K562 (cell line): ENCODE results near the gene RASGRP2. TPM values are rescaled to one million over a fixed set of nuclear protein-coding genes. Genes with fewer than 3 reads are reported as not detected.

Experiments
- ATAC-seq: fragments of 200-7000 bp; cut with Tn5 transposase; 3 replicates; pipeline ENCODE4 v1.9.1; 2020; ENCODE audit warnings: moderate library complexity
- BruUV-seq: library from RNA; stranded (reverse); fragments of 400-500 nt; replicated peaks from 2 replicates; lab custom pipeline; 2021; lab: Mats Ljungman, UMichigan
- CTCF ChIA-PET: fragments of 300-600 bp; formaldehyde crosslinking; extraction: SDS; loops from one replicate; lab custom pipeline; 2021; ENCODE audit warnings: low intra/inter-chr PET ratio; lab: Yijun Ruan, JAX
- POLR2A ChIA-PET: fragments of 300-600, 350-650 bp; sonication (Branson Sonifier 250); formaldehyde crosslinking; extraction: SDS; loops from one replicate; lab custom pipeline; 2021; ENCODE audit warnings: antibody characterized with exemption, inconsistent platforms; lab: Yijun Ruan, JAX
- DNase-seq, 4 experiments: peaks; one replicate each; pipeline versions ENCODE4 v3.0.0 to v3.0.0-alpha.2; 2011 to 2018; ENCODE audit warnings: low spot score in 3 of 4, mixed read lengths in 3 of 4; ENCODE audit errors: extremely low read depth in 1 of 4
- FAIRE-seq: peaks from 2 replicates; lab custom pipeline; 2011; peaks lifted over from hg19 to GRCh38; lab: Jason Lieb, UNC
- H2AFZ ChIP-seq: 2 replicates; pipeline ENCODE4 v1.6.0; 2011; ENCODE audit warnings: low read depth, low read length, control low read depth, inconsistent platforms
- H3K27ac ChIP-seq: fragments of 200-600 bp; 3 replicates; pipeline ENCODE4 v1.8.0; 2011; ENCODE audit warnings: low read depth, mild to moderate bottlenecking, control low read depth, inconsistent platforms, low read length, moderate library complexity, mixed read lengths; ENCODE audit errors: extremely low read depth
- H3K27me3 ChIP-seq, 2 experiments: fragments of 300-600 bp in 1 of 2; 2 replicates in 1 of 2; 3 replicates in 1 of 2; pipeline versions ENCODE4 v1.6.0 to v1.8.0; 2011; ENCODE audit warnings: inconsistent platforms in 2 of 2, low read length in 2 of 2, mild to moderate bottlenecking in 1 of 2, mixed read lengths in 1 of 2, moderate library complexity in 1 of 2; ENCODE audit not compliant: control insufficient read depth in 2 of 2, insufficient read depth in 2 of 2
- H3K36me3 ChIP-seq: fragments of 300-600 bp; 3 replicates; pipeline ENCODE4 v1.8.0; 2011; ENCODE audit warnings: mild to moderate bottlenecking, low read length, inconsistent platforms; ENCODE audit not compliant: control insufficient read depth, insufficient read depth
- H3K4me1 ChIP-seq, 2 experiments: fragments of 200-600 bp in 1 of 2; replicated peaks in 1 of 2; 2 replicates in 1 of 2; 3 replicates in 1 of 2; pipeline versions ENCODE4 v1.5.1 to v1.8.0; 2011; ENCODE audit warnings: inconsistent platforms in 2 of 2, low read length in 2 of 2, mild to moderate bottlenecking in 1 of 2, mixed read lengths in 1 of 2, moderate library complexity in 1 of 2; ENCODE audit not compliant: control insufficient read depth in 2 of 2, insufficient read depth in 2 of 2
- H3K4me2 ChIP-seq: 2 replicates; pipeline ENCODE4 v1.6.1; 2011; ENCODE audit warnings: low read length, control low read depth, inconsistent platforms, mixed read lengths; ENCODE audit not compliant: insufficient read depth
- H3K4me3 ChIP-seq: fragments of 200-600 bp; sonication (generic), shearing (Covaris generic); 2 replicates; pipeline ENCODE4 v1.5.1; 2016; ENCODE audit warnings: control low read depth, inconsistent platforms
- H3K79me2 ChIP-seq: fragments of 200-600 bp; 3 replicates; pipeline ENCODE4 v1.8.0; 2011; ENCODE audit warnings: low read length, inconsistent platforms; ENCODE audit not compliant: control insufficient read depth, insufficient read depth
- H3K9ac ChIP-seq, 2 experiments: 2 replicates each; pipeline versions ENCODE4 v1.6.0 to v1.6.1; 2011; ENCODE audit warnings: low read depth in 2 of 2, low read length in 2 of 2, control low read depth in 1 of 2, inconsistent platforms in 1 of 2, mild to moderate bottlenecking in 1 of 2, mixed read lengths in 1 of 2; ENCODE audit not compliant: insufficient read depth in 1 of 2
- H3K9me1 ChIP-seq: one replicate; pipeline ENCODE4 v1.6.0; 2011; ENCODE audit warnings: inconsistent platforms, mild to moderate bottlenecking, low read length, moderate library complexity; ENCODE audit not compliant: control insufficient read depth, insufficient read depth
- H3K9me3 ChIP-seq: replicated peaks from 2 replicates; pipeline ENCODE4 v1.5.1; 2011; ENCODE audit warnings: low read depth, low read length, inconsistent platforms; ENCODE audit not compliant: control insufficient read depth, insufficient read depth
- H4K20me1 ChIP-seq: replicated peaks from 2 replicates; pipeline ENCODE4 v1.6.1; 2011; ENCODE audit warnings: low read length, inconsistent platforms, mixed read lengths; ENCODE audit not compliant: control insufficient read depth, insufficient read depth
- CBFA2T2 ChIP-seq: fragments of 450-650 bp; conservative IDR thresholded peaks from 2 replicates; pipeline ENCODE4 v1.6.1; 2017; ENCODE audit warnings: mild to moderate bottlenecking
- KHSRP ChIP-seq: fragments of 450-650 bp; IDR thresholded peaks from 2 replicates; pipeline ENCODE4 v1.6.1; 2017
- KLF1 ChIP-seq: fragments of 450-650 bp; IDR thresholded peaks from 2 replicates; pipeline ENCODE4 v1.6.1; 2016; ENCODE audit warnings: missing genetic modification characterization, missing compliant biosample characterization
- NFE2 ChIP-seq: IDR thresholded peaks from 2 replicates; pipeline ENCODE4 v1.6.1; 2014; ENCODE audit warnings: antibody characterized with exemption, low read depth
- POLR2AphosphoS2 ChIP-seq: IDR thresholded peaks from 2 replicates; pipeline ENCODE4 v1.6.1; 2012; ENCODE audit warnings: low read length, improper control_type of control experiment
- PPARD ChIP-seq: fragments of 250-450 bp; sonication (Bioruptor Pico); IDR thresholded peaks from 2 replicates; pipeline ENCODE4 v1.8.0; 2022; ENCODE audit warnings: inconsistent platforms, mild to moderate bottlenecking, moderate library complexity
- RBFOX2 ChIP-seq: fragments of 200-400 bp; formaldehyde crosslinking; IDR thresholded peaks from 2 replicates; pipeline ENCODE4 v1.6.1; 2017; ENCODE audit warnings: low read depth, mild to moderate bottlenecking, low read length, moderate library complexity
- XRCC5 ChIP-seq: fragments of 200-400 bp; formaldehyde crosslinking; IDR thresholded peaks from 2 replicates; pipeline ENCODE4 v1.6.1; 2017; ENCODE audit warnings: low read depth, mild to moderate bottlenecking, low read length
- ZBTB7A ChIP-seq: IDR thresholded peaks from 2 replicates; pipeline ENCODE4 v1.6.1; 2011; ENCODE audit warnings: low read depth, mild to moderate bottlenecking, low read length, moderate library complexity, borderline replicate concordance; ENCODE audit not compliant: control insufficient read depth
- ZNF584 ChIP-seq: fragments of 200-800 bp; sonication (Bioruptor generic); IDR thresholded peaks from 2 replicates; pipeline ENCODE4 v1.6.1; 2016; ENCODE audit warnings: low read depth, mild to moderate bottlenecking, missing genetic modification characterization, missing compliant biosample characterization
- ZSCAN29 ChIP-seq: fragments of 450-650 bp; IDR thresholded peaks from 2 replicates; pipeline ENCODE4 v1.6.1; 2017
- WGBS: fragments of 100-300 bp; shearing (Covaris generic); methylation state at CpG from one replicate; pipeline ENCODE4 v1.1.6; 2016; ENCODE audit warnings: low coverage, mixed read lengths; ENCODE audit not compliant: insufficient coverage; ENCODE audit errors: missing lambda C conversion rate; 5-methylcytosine and 5-hydroxymethylcytosine counted together
- in situ Hi-C: fragments of 300-500 bp; cut with MboI; formaldehyde crosslinking; loops from 4 replicates; pipeline ENCODE4 v1.15.0; 2018; ENCODE audit warnings: inconsistent platforms, mixed read lengths
- intact Hi-C: fragments of 100-400 bp; cut with micrococcal nuclease; formaldehyde crosslinking; loops from 2 replicates; pipeline ENCODE4 v1.14.2; 2022
- polyA plus RNA-seq, 8 experiments: library from polyadenylated mRNA; depleted of rRNA in 4 of 8; stranded (reverse) in 5 of 8; unstranded in 3 of 8; fragments of >200 nt; fragmentation: Nextera tagmentation in 2 of 8; fragmentation: Illumina TruSeq in 1 of 8; extraction: Ambion mirVana in 2 of 8; extraction: Trizol in 1 of 8; gene quantifications; 2 replicates each; pipeline versions ENCODE4 v1.2.1 to v1.2.3, GENCODE V29; 2011 to 2014; ENCODE audit warnings: inconsistent platforms in 1 of 8, missing spikeins in 1 of 8
- total RNA-seq, 7 experiments: library from RNA; depleted of rRNA in 6 of 7; stranded (reverse); fragments of >200 nt in 6 of 7; fragmentation: Illumina TruSeq in 2 of 7; extraction: Trizol in 2 of 7; gene quantifications; 2 replicates each; pipeline versions ENCODE4 v1.2.1 to v1.2.3, GENCODE V29; 2011 to 2021; ENCODE audit warnings: low replicate concordance in 1 of 7
- TF ChIP-seq, protein P1 (sequence below): sonication (generic); formaldehyde crosslinking; IDR thresholded peaks from 2 replicates; pipeline ENCODE4 v1.8.1; 2023; ENCODE audit warnings: mild to moderate bottlenecking, missing genetic modification reagents
- TF ChIP-seq, protein P2 (sequence below): conservative IDR thresholded peaks from 2 replicates; pipeline ENCODE4 v1.6.1; 2011; ENCODE audit warnings: low read depth, mild to moderate bottlenecking, low read length; ENCODE audit not compliant: control insufficient read depth

RASGRP2 gene
- total and polyA plus RNA-seq, 9 of the 15 experiments (the other 6 are each of a cell fraction or from before 2014, with no cell fraction given), result 0.87 to 22.7 (median 5.5) TPM

DNA sequence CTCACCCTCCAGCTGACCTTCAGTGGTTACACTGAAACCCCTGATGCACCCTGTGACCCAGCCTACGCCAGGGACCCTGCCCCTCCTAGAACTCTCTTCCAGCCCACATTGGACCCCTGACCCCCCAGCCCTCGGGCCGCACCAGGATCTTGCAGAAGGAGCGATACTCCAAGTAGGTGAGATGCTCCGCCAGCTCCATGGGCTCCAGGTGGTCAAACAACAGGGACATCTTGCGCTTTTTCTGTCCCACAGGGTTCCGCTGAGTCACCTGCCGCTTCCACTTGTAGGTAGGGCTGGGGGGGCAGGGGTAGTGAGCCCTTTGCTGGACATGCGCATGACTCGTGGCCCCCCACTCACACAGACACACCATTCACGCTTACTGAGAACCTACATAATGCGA lies 4.1 kb downstream of the RASGRP2 start:
- FAIRE-seq (no peak), ATAC-seq (no peak), DNase-seq (no peak)
- Histone ChIP-seq H3K27me3 (peaks cover 0 to 3% of the 10 kb centered on the region in 2 experiments; a peak in 3 of 5 replicates), H3K9me3 (no peaks in the 10 kb centered on the region), H2AFZ (no peak overlapping the region), H3K27ac (no peak overlapping the region), H3K36me3 (no peaks in the 10 kb centered on the region), H3K9ac (0 out of 4 replicates have a peak overlapping the region, but pooled peaks of 1 of the 2 experiments have one; percentile 69), H3K9me1 (no peaks in the 10 kb centered on the region), H3K4me3 (no peak overlapping the region), H3K4me1 (peaks cover 5 to 58% of the 10 kb centered on the region in 2 experiments; a peak in 3 of 5 replicates), H3K4me2 (no peak overlapping the region), H4K20me1 (no peaks in the 10 kb centered on the region; the same call in 1 of the 2 replicates), H3K79me2 (no peaks in the 10 kb centered on the region)
- in situ Hi-C loops (loop anchor here (5.0 kb wide), 1 partner anchor 78 kb away; no protein-coding TSS in a partner anchor), intact Hi-C loops (loop anchor here (5.0 kb wide), 1 partner anchor 83 kb away; no protein-coding TSS in a partner anchor)
- no TSS peak for BruUV-seq
- TF ChIP-seq ZBTB7A (0 out of 2 replicates have a peak, but pooled peaks have one; percentile 48), KHSRP (no peak), ZSCAN29 (no peak), CBFA2T2 (no peak), POLR2AphosphoS2 (no peak), XRCC5 (no peak), ZNF584 (CRISPR knock-in tag) (no peak), NFE2 (peak; percentile 22; the same call in 1 of the 2 replicates), PPARD (CRISPR knock-in tag) (no peak), KLF1 (tag) (no peak), RBFOX2 (0 out of 2 replicates have a peak, but pooled peaks have one; percentile 20)
- TF ChIP-seq, protein P1, sequence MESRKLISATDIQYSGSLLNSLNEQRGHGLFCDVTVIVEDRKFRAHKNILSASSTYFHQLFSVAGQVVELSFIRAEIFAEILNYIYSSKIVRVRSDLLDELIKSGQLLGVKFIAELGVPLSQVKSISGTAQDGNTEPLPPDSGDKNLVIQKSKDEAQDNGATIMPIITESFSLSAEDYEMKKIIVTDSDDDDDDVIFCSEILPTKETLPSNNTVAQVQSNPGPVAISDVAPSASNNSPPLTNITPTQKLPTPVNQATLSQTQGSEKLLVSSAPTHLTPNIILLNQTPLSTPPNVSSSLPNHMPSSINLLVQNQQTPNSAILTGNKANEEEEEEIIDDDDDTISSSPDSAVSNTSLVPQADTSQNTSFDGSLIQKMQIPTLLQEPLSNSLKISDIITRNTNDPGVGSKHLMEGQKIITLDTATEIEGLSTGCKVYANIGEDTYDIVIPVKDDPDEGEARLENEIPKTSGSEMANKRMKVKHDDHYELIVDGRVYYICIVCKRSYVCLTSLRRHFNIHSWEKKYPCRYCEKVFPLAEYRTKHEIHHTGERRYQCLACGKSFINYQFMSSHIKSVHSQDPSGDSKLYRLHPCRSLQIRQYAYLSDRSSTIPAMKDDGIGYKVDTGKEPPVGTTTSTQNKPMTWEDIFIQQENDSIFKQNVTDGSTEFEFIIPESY (CRISPR knock-in tag), result peak; percentile 52; the same call in 1 of the 2 replicates
- TF ChIP-seq, protein P2, sequence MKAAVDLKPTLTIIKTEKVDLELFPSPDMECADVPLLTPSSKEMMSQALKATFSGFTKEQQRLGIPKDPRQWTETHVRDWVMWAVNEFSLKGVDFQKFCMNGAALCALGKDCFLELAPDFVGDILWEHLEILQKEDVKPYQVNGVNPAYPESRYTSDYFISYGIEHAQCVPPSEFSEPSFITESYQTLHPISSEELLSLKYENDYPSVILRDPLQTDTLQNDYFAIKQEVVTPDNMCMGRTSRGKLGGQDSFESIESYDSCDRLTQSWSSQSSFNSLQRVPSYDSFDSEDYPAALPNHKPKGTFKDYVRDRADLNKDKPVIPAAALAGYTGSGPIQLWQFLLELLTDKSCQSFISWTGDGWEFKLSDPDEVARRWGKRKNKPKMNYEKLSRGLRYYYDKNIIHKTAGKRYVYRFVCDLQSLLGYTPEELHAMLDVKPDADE, result no peak
- 55% methylated on average over 10 of the region's 12 CpGs for WGBS
- CTCF ChIA-PET, result no interaction called here
- POLR2A ChIA-PET, result interaction anchor here (0.6 kb wide), 1 partner anchor 100 kb away, joined by 4 read pairs; no protein-coding TSS in a partner anchor
